B cell (primary cell): ENCODE data around the gene AFDN.

ENCODE experiments used
- CTCF ChIP-seq: fragments of 200-600 bp; IDR thresholded peaks from one replicate; pipeline ENCODE4 v1.8.0; 2022; ENCODE audit warnings: antibody characterized with exemption, mild to moderate bottlenecking
- EZH2 ChIP-seq: IDR thresholded peaks from 2 replicates; pipeline ENCODE4 v1.6.1; 2012; ENCODE audit warnings: borderline replicate concordance, low read depth, mild to moderate bottlenecking, moderate library complexity, low read length; ENCODE audit not compliant: insufficient read depth, poor library complexity, severe bottlenecking

DNA sequence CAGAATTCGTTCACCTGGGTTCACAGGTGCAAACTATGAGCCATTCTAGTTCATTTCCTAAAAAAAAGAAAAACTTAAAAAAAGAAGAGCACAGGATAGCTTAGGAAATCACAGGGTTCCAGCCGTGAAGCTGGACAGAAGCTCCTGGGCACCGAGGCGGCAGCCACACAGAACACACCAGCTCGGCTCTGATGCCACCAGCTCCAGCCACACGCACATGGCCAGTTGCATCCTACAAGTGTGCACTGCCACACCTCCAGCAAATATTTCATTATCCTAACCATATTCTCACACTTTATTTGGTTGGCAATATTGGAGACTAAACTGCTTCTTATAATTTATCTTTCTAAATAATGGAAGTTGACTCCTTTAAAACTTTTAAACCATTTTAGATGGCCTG is 26.2 kb upstream of the AFDN start:
- TF ChIP-seq CTCF: no peak
- no peak for TF ChIP-seq EZH2
